Measurements from ENCODE around the gene YKT6. TPM values are rescaled to one million over a fixed set of nuclear protein-coding genes. Genes with fewer than 3 reads are reported as not detected.

YKT6 gene
- total RNA-seq: 10 to 100 TPM; 36.2 to 54.6 (median 43.6) TPM

- Histone ChIP-seq H3K27me3 (peaks cover 0 to 7% of the 10 kb centered on the region in 2 donors), H3K27ac (peak within 1 kb of the TSS in 3 of 4 donors; percentile 58 to 82 (median 81)), H3K36me3 (peaks cover 0 to 15% (median 3%) of the 10 kb centered on the region in 3 donors), H3K4me1 (peaks cover 0 to 16% (median 6%) of the 10 kb centered on the region in 4 donors), H3K4me3 (peak within 1 kb of the TSS; percentile 85 to 98 (median 95)), H3K9me3 (no peaks in the 10 kb centered on the region)
- peak; percentile 68 to 83 for DNase-seq (ENCODE audit: low spot score in 2 of 2)
- TF ChIP-seq EP300 (IDR thresholded peaks at IDR 0.05) (peak; percentile 42 to 76), POLR2A (IDR thresholded peaks at IDR 0.05) (peak; percentile 36 to 65), CTCF (IDR thresholded peaks at IDR 0.05) (peak; percentile 43 to 84 (median 66))
- WGBS, 2 donors: 0 to 1% methylated on average over 35 to 52 of the region's 58 CpGs
Measured at GRCh38 chr7:44200699-44201461, at the start of gene YKT6. TSS of gene YKT6 (plus strand) at chr7:44200978. CDS start at chr7:44201136, 158 bp downstream.

GRCh38 chr7:44151956-44152355, 48.8 kb upstream of the YKT6 start:
- 94 to 97% methylated on average over 9 of the region's 9 CpGs for WGBS, 2 donors
- TF ChIP-seq POLR2A (IDR thresholded peaks at IDR 0.05) (no peak), CTCF (IDR thresholded peaks at IDR 0.05) (no peak), EP300 (IDR thresholded peaks at IDR 0.05) (no peak)
- Histone ChIP-seq H3K4me3 (no peak overlapping the region), H3K27ac (no peak overlapping the region), H3K27me3 (no peaks in the 10 kb centered on the region), H3K9me3 (no peaks in the 10 kb centered on the region), H3K4me1 (peaks cover 0 to 3% (median 0%) of the 10 kb centered on the region in 4 donors), H3K36me3 (no peaks in the 10 kb centered on the region)
- DNase-seq (ENCODE audit: low spot score in 2 of 2): no peak

GRCh38 chr7:44152971-44153947, 47.5 kb upstream of the YKT6 start:
- Histone ChIP-seq H3K27ac (no peak overlapping the region), H3K4me1 (no peaks in the 10 kb centered on the region), H3K9me3 (no peaks in the 10 kb centered on the region), H3K4me3 (no peak overlapping the region), H3K36me3 (no peaks in the 10 kb centered on the region), H3K27me3 (no peaks in the 10 kb centered on the region)
- DNase-seq (ENCODE audit: low spot score in 2 of 2): no peak
- no peak for TF ChIP-seq EP300 (IDR thresholded peaks at IDR 0.05)
- no peak for TF ChIP-seq CTCF (IDR thresholded peaks at IDR 0.05)
- TF ChIP-seq POLR2A (IDR thresholded peaks at IDR 0.05): no peak
- 78 to 87% methylated on average over 18 to 22 of the region's 22 CpGs for WGBS, 2 donors

GRCh38 chr7:44153948-44154335, 46.8 kb upstream of the YKT6 start:
- Histone ChIP-seq H3K27me3 (no peaks in the 10 kb centered on the region), H3K27ac (no peak overlapping the region), H3K9me3 (no peaks in the 10 kb centered on the region), H3K4me1 (no peaks in the 10 kb centered on the region), H3K4me3 (no peak overlapping the region), H3K36me3 (no peaks in the 10 kb centered on the region)
- DNase-seq (ENCODE audit: low spot score in 2 of 2): no peak
- WGBS, 2 donors: 84 to 85% methylated on average over 4 to 5 of the region's 5 CpGs
- TF ChIP-seq POLR2A (IDR thresholded peaks at IDR 0.05): no peak
- no peak for TF ChIP-seq EP300 (IDR thresholded peaks at IDR 0.05)
- no peak for TF ChIP-seq CTCF (IDR thresholded peaks at IDR 0.05)

Measured in tibial nerve (tissue), 4 donors.